IMR-90 (cell line): Measurements from ENCODE around the gene PARVG. TPM values are rescaled to one million over a fixed set of nuclear protein-coding genes. Genes with fewer than 3 reads are reported as not detected.

ENCODE experiments used
- ATAC-seq: fragments of 200-7000 bp; cut with Tn5 transposase; 2 replicates; pipeline ENCODE4 v1.9.1; 2020; ENCODE audit warnings: low read depth, mild to moderate bottlenecking, moderate library complexity
- BruUV-seq: library from RNA; stranded (reverse); fragments of 400-500 nt; replicated peaks from 2 replicates; lab custom pipeline; 2021; lab: Mats Ljungman, UMichigan
- CTCF ChIA-PET: fragments of 300-600 bp; formaldehyde crosslinking; extraction: SDS; loops from one replicate; lab custom pipeline; 2021; ENCODE audit warnings: antibody characterized with exemption; lab: Yijun Ruan, JAX
- POLR2A ChIA-PET: fragments of 300-600 bp; sonication (Branson Sonifier 250); formaldehyde crosslinking; loops from one replicate; lab custom pipeline; 2022; ENCODE audit warnings: antibody characterized with exemption; ENCODE audit not compliant: unreplicated experiment; lab: Charles Lee
- DNase-seq: peaks from one replicate; pipeline ENCODE4 v3.0.0; 2013
- H2AFZ ChIP-seq: replicated peaks from 2 replicates; pipeline ENCODE3; 2013; ENCODE audit warnings: low read length, mild to moderate bottlenecking; ENCODE audit not compliant: poor library complexity
- H2AK5ac ChIP-seq: 2 replicates; pipeline ENCODE4 v1.6.1; 2013; ENCODE audit warnings: low read depth, low read length, inconsistent platforms
- H2AK9ac ChIP-seq: replicated peaks from 2 replicates; pipeline ENCODE3; 2013; ENCODE audit warnings: mild to moderate bottlenecking, low read depth, low read length, moderate library complexity; ENCODE audit not compliant: poor library complexity
- H2BK120ac ChIP-seq: 2 replicates; pipeline ENCODE4 v1.6.1; 2013; ENCODE audit warnings: low read depth, low read length, inconsistent platforms
- H2BK15ac ChIP-seq: 3 replicates; pipeline ENCODE4 v1.6.1; 2013; ENCODE audit warnings: low read depth, low read length, inconsistent platforms
- H2BK20ac ChIP-seq: 2 replicates; pipeline ENCODE4 v1.6.1; 2013; ENCODE audit warnings: low read depth, mild to moderate bottlenecking, inconsistent platforms, low read length, moderate library complexity
- H2BK5ac ChIP-seq: 2 replicates; pipeline ENCODE4 v1.6.1; 2013; ENCODE audit warnings: mild to moderate bottlenecking, low read depth, low read length, inconsistent platforms; ENCODE audit not compliant: poor library complexity, severe bottlenecking
- H3K14ac ChIP-seq: replicated peaks from 2 replicates; pipeline ENCODE4 v1.6.1; 2013; ENCODE audit warnings: low read depth, low read length, inconsistent platforms
- H3K18ac ChIP-seq: 2 replicates; pipeline ENCODE4 v1.6.1; 2013; ENCODE audit warnings: low read depth, low read length, control low read depth
- H3K23ac ChIP-seq: 2 replicates; pipeline ENCODE4 v1.6.1; 2013; ENCODE audit warnings: low read depth, low read length, inconsistent platforms
- H3K27ac ChIP-seq: 2 replicates; pipeline ENCODE4 v1.5.1; 2013; ENCODE audit warnings: mild to moderate bottlenecking, control low read depth, low read length; ENCODE audit not compliant: insufficient read depth
- H3K27me3 ChIP-seq: 2 replicates; pipeline ENCODE4 v1.6.1; 2013; ENCODE audit warnings: low read length; ENCODE audit not compliant: control insufficient read depth, insufficient read depth
- H3K36me3 ChIP-seq: 2 replicates; pipeline ENCODE4 v1.6.1; 2013; ENCODE audit warnings: low read length, mixed read lengths; ENCODE audit not compliant: control insufficient read depth, insufficient read depth
- H3K4ac ChIP-seq: 2 replicates; pipeline ENCODE4 v1.6.1; 2013; ENCODE audit warnings: low read depth, low read length, inconsistent platforms
- H3K4me1 ChIP-seq: 2 replicates; pipeline ENCODE4 v1.6.1; 2013; ENCODE audit warnings: low read length, mixed read lengths; ENCODE audit not compliant: control insufficient read depth, insufficient read depth
- H3K4me2 ChIP-seq: 2 replicates; pipeline ENCODE4 v1.6.1; 2013; ENCODE audit warnings: low read depth, mild to moderate bottlenecking, control low read depth, low read length, moderate library complexity
- H3K4me3 ChIP-seq: 2 replicates; pipeline ENCODE4 v1.5.1; 2013; ENCODE audit warnings: low read depth, mild to moderate bottlenecking, control low read depth, low read length, moderate library complexity; ENCODE audit not compliant: insufficient read depth
- H3K56ac ChIP-seq: 2 replicates; pipeline ENCODE4 v1.6.1; 2013; ENCODE audit warnings: low read length, inconsistent platforms; ENCODE audit not compliant: insufficient read depth; ENCODE audit errors: extremely low read depth
- H3K79me1 ChIP-seq, 2 experiments: 2 replicates each; pipeline ENCODE4 v1.6.1; 2013; ENCODE audit warnings: low read length in 2 of 2, inconsistent platforms in 1 of 2, low read depth in 1 of 2
- H3K9ac ChIP-seq: 2 replicates; pipeline ENCODE4 v1.6.1; 2013; ENCODE audit warnings: low read depth, low read length, control low read depth
- H3K9me1 ChIP-seq: 2 replicates; pipeline ENCODE4 v1.6.1; 2013; ENCODE audit warnings: low read length, inconsistent platforms; ENCODE audit not compliant: insufficient read depth
- H3K9me3 ChIP-seq: 2 replicates; pipeline ENCODE4 v1.6.1; 2013; ENCODE audit warnings: low read length; ENCODE audit not compliant: control insufficient read depth, insufficient read depth
- H4K20me1 ChIP-seq: 2 replicates; pipeline ENCODE4 v1.6.1; 2013; ENCODE audit warnings: low read length, inconsistent platforms; ENCODE audit not compliant: insufficient read depth
- H4K5ac ChIP-seq: 2 replicates; pipeline ENCODE4 v1.6.1; 2013; ENCODE audit warnings: mild to moderate bottlenecking, low read depth, low read length, control low read depth
- H4K8ac ChIP-seq, 2 experiments: 2 replicates each; pipeline ENCODE4 v1.6.1; 2013; ENCODE audit warnings: low read depth in 2 of 2, low read length in 2 of 2, control low read depth in 1 of 2, inconsistent platforms in 1 of 2
- H4K91ac ChIP-seq: 2 replicates; pipeline ENCODE4 v1.6.1; 2013; ENCODE audit warnings: low read depth, low read length, inconsistent platforms; ENCODE audit not compliant: insufficient read depth
- RCOR1 ChIP-seq: IDR thresholded peaks from 2 replicates; pipeline ENCODE4 v1.6.1; 2012; ENCODE audit warnings: mild to moderate bottlenecking, low read length, improper control_type of control experiment; ENCODE audit not compliant: insufficient replicate concordance
- WGBS, 2 experiments: methylation state at CpG; one replicate each; pipeline versions ENCODE4 v1.1.5 to v1.1.7; 2013; ENCODE audit warnings: missing lambda C conversion rate in 2 of 2; ENCODE audit not compliant: insufficient read length in 1 of 2; ENCODE audit errors: extremely low coverage in 2 of 2; 5-methylcytosine and 5-hydroxymethylcytosine counted together
- dilution Hi-C: fragments of 300-500 bp; cut with HindIII; formaldehyde crosslinking; loops from one replicate; pipeline ENCODE4 v1.14.3; 2018; ENCODE audit warnings: low sequenced_read_pairs; ENCODE audit not compliant: unreplicated experiment
- in situ Hi-C: fragments of 300-500 bp; cut with MboI; formaldehyde crosslinking; loops from 3 replicates; pipeline ENCODE4 v1.14.3; 2019; ENCODE audit warnings: low sequenced_read_pairs, inconsistent platforms, mixed read lengths
- intact Hi-C: fragments of 100-400 bp; cut with micrococcal nuclease; formaldehyde crosslinking; loops from 2 replicates; pipeline ENCODE4 v1.10.0; 2022
- polyA plus RNA-seq, 3 experiments: library from polyadenylated mRNA; depleted of rRNA; stranded (reverse); fragments of >200 nt; gene quantifications; 2 replicates each; pipeline ENCODE4 v1.2.3, GENCODE V29; 2012; ENCODE audit warnings: low replicate concordance in 1 of 3
- total RNA-seq: library from RNA; depleted of rRNA; stranded (reverse); fragments of >200 nt; gene quantifications from 2 replicates; pipeline ENCODE4 v1.2.3, GENCODE V29; 2012

The PARVG gene
- total and polyA plus RNA-seq, 2 of the 4 experiments (the other 2 are of a cell fraction), result not detected

DNA sequence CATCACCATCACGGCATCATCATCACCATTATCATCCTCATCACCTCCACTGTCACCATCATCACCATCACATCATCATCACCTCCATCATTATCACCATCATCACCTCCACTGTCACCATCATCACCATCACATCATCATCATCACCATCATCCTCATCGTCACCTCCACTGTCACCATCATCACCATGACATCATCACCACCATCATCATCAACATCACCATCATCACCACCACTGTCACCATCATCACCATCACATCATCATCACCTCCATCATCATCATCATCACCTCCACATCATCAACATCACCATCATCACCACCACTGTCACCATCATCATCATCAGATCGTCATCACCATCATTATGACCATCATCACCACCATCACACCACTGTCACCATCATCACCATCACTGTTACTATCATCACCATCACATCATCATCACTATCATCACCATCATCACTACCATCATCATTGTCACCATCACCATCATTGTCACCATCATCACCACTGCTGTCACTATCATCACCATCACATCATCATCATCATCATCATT is 32.8 kb downstream of the PARVG start:
- Histone ChIP-seq H2BK15ac (no peak overlapping the region), H3K36me3 (no peaks in the 10 kb centered on the region), H3K18ac (no peak overlapping the region), H3K4ac (no peak overlapping the region), H3K27me3 (peaks cover 4% of the 10 kb centered on the region), H4K8ac (no peak overlapping the region), H3K4me2 (no peak overlapping the region), H3K14ac (no peak overlapping the region), H3K4me1 (peaks cover 10% of the 10 kb centered on the region; the same call in 1 of the 2 replicates), H2AK9ac (no peak overlapping the region), H2AFZ (no peak overlapping the region), H3K9me3 (peaks cover 8% of the 10 kb centered on the region), H2BK120ac (no peak overlapping the region), H2BK20ac (no peak overlapping the region), H3K23ac (no peak overlapping the region), H3K56ac (no peak overlapping the region), H2BK5ac (no peak overlapping the region), H3K27ac (no peak overlapping the region), H3K9me1 (no peaks in the 10 kb centered on the region), H4K20me1 (no peaks in the 10 kb centered on the region), H4K5ac (no peak overlapping the region), H3K9ac (no peak overlapping the region), H3K79me1 (no peaks in the 10 kb centered on the region), H3K4me3 (no peak overlapping the region), H4K91ac (no peak overlapping the region), H2AK5ac (no peak overlapping the region)
- dilution Hi-C loops, result no loop called here
- no TSS peak for BruUV-seq
- no peak for ATAC-seq
- WGBS, 2 experiments, result 68% methylated on average over 3 of the region's 3 CpGs; no CpG with 5 or more reads in 1 of the 2 experiments
- intact Hi-C loops, result no loop called here
- CTCF ChIA-PET, result no interaction called here
- POLR2A ChIA-PET, result no interaction called here
- in situ Hi-C loops, result no loop called here
- no peak for DNase-seq
- no peak for TF ChIP-seq RCOR1
